Umbilical cord (tissue), 2 donors: ENCODE data around the gene BATF3. TPM values are rescaled to one million over a fixed set of nuclear protein-coding genes. Genes with fewer than 3 reads are reported as not detected.

Source experiments
- DNase-seq: peaks from one replicate; pipeline ENCODE4 v3.0.0-alpha.2; 2015; ENCODE audit warnings: low spot score
- total RNA-seq: library from RNA; depleted of rRNA; stranded (reverse); fragments of >200 nt; gene quantifications from one replicate; pipeline ENCODE4 v1.2.3, GENCODE V29; 2014; ENCODE audit warnings: low replicate concordance; ENCODE audit not compliant: insufficient read depth

Gene BATF3
- total RNA-seq, 1 donor from 2014 or later: 44.8 TPM

DNA sequence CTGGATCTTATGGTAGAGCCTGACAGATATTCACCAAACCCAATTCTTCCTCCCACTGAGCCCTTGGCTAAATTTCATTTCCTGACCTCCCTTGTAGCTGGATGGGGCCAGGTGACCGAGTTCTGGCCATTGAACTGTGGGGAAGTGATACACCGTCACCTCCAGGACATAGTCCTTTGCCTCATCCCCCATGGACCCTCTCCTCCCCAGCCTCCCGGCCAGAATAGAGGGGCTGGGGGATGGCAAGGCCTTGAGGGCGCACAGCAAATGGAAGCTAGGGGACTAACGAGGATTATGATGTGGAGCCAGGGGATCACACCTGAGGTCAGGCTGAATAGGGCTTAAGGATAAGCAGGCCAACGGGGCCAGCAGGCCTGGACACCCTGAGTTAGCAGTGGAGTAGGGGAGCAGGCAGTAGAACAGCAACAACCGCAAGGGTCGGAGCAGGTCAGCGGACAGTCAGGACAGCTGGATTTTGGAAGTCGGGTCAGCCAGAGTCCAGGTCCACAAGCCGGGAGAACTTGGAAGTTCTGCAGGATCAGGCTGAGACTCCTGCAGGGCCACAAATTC is 15.0 kb downstream of the BATF3 start:
- DNase-seq: no peak

GRCh38 chr1:212684076-212684475 is 15.6 kb downstream of the BATF3 start:
- no peak for DNase-seq

- DNase-seq: no peak
Measured at GRCh38 chr1:212683357-212683722, 16.3 kb downstream of the BATF3 start.

DNA sequence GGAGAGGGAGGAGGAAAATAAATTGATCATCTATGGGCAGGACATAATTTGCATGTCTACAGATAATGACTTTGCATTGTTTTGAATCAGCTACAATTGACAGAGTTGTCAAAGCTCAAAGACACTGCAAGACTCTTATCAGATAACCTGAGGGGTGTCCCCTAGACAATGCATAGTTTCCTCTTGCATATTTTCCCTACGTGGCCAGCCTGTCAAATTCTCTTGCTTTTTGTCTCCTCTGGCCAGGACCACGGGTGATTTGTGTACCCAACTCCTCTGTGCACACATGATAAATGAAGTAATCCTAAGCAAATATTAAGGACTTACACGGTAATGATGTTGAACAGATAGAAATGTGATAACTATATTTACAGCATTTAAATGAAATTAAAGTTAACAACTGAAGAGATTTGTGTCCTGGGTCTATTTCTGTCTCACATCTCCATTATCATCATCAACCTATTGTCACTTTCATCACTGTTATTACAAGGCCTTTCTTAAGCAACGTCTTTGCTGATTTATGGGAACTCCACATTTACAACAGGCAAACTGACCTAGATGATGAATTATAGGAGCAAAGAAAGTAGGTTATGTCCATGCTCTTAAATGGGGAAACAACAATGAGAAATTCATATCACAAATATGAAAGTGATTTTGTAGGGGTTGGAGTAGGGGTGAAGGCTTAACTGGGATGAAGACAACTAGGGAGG is 18.8 kb downstream of the BATF3 start:
- no peak for DNase-seq

GRCh38 chr1:212678456-212679410 is 20.9 kb downstream of the BATF3 start:
- no peak for DNase-seq

DNA sequence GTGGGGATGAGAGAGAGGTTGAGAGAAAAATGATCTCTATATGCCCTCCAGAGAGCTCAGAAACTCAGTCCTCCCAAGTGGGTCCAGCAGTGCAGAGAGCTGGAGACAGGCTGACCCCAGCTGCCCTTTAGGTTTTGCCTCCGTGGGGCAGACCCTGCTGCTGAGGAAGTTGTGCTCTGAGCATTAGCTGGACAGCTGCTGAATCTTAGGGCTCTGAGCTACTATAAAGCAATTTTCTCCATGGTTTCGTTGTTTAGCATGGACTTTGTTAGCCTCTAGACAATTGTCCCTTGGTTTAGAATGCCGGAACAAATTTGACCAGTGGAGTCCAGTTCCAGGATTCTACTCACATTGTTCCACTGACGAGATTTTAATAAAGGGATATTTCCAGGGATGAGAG is 22.1 kb downstream of the BATF3 start:
- DNase-seq: no peak

- DNase-seq: no peak
Measured at GRCh38 chr1:212677136-212677535, 22.5 kb downstream of the BATF3 start.

- no peak for DNase-seq
Measured at GRCh38 chr1:212675675-212676074, 24.0 kb downstream of the BATF3 start.

DNA sequence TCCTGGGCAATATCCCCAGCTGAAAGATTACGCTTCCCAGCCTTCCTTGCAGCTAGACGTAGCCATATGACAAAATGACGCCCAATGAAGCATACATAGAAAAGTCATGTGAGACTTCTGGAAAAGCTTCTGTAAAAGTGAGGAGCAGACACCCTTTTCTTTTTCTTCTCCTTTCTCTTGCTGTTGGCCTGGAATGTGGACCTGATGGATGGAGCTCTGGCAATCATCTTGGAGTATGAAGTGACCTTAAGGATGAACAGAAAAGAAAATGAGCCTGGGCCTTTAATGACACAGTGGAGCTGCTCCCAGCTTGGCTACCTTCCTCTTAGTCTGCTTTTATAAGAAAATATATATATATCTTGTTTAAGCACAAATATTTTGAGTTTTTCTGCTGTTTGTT is 24.8 kb downstream of the BATF3 start:
- no peak for DNase-seq

DNA sequence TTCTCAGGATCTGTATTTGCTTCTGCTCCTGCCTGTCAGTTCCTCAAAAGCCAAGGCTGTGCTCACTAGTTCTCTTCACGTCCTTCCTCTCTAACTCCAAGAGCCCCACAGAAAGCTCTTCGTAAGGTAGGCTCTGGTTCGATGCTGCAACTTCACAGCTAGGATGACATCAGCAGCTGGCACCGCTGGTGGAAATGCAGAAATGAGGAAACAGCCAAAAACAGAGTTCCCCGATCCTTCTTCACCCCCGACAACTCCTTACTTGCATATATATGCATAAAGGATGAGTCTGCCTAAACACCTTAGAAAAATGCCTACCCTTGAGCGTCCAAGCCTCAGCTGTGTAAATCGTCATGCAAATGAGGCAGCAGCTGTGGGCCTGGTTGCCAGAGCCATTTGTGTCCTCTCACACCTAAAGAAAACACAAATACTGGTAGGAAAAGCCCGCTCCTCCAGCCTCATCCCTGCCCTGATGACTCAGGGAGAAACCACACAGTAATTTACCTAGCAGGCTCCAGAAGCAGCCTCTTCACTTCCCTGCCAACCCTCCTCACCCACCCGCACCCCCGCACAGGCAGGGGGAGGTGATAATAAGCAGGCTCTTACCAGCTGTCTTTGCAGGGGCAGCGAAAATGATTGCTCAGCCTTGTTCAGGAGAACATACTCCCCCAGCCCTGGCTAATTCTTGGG is 28.2 kb downstream of the BATF3 start:
- DNase-seq: peak; percentile 62

- DNase-seq: no peak
Measured at GRCh38 chr1:212670882-212671281, 28.8 kb downstream of the BATF3 start.

- no peak for DNase-seq
Measured at GRCh38 chr1:212670301-212670700, 29.3 kb downstream of the BATF3 start.

DNA sequence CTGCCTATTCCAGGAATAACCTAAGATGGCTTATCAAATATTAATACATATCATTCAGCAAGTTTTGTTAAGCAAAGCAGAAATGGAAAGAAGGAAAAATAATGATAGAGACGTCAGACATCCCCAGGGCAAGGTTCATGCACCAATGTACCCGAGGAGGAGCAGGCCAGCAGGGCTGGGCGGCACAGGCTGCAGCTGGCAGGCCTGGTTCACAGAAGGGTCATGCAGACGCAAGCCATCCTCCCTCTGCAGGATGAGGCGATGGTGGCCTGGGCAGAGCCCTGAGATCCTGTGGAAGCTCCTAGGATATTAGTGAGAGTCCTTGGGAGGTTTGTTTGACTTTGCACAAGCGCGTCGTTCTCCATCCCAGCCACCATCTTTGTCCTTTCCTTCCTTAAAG is 30.0 kb downstream of the BATF3 start:
- no peak for DNase-seq

- DNase-seq: peak; percentile 15
Measured at GRCh38 chr1:212669102-212669501, 30.5 kb downstream of the BATF3 start.

GRCh38 chr1:212668477-212668876 is 31.2 kb downstream of the BATF3 start:
- no peak for DNase-seq

DNA sequence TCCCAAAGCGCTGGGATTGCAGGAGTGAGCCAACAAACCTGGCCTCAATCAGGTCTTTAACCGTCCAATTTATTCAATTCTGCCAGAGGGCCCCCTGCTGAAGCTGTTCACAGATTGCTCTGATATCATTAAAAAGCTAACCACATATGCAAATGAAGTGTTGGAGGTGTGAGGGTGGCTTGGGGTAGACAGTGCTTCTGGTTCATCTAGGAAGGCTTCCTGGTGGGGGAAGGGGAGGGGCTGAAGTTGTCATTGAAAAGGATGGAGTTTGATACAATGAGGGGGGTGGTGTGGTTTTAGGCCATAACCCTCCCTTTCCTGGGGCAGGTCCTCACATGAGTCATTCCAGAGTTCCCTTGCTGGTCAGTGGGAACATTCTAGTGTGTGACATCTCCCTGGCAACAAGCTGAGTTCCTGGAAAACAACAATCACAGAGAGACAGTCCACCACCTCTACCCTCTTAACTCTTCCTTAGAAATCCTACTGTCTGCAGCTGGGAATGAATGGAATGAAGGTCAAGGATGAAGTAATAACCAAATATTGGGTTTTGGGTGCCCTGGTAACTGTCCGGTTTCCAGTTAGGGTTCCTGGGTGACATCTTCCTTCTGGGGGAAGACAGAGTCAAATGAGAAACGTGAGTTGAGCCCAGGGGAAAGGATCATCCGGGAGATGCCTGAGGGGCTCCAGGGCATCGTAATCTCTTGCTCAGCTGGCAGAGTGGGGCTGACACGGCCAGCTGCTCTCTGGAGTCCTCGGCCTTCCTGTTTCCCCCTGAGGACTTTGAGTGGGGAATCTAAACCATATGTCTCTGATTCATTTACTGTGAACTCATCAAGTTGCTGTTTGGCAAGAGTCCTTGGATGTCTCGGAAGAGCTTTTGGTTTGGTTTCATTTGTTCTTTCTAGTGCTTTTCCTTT is 32.2 kb downstream of the BATF3 start:
- peak; percentile 91 for DNase-seq

DNA sequence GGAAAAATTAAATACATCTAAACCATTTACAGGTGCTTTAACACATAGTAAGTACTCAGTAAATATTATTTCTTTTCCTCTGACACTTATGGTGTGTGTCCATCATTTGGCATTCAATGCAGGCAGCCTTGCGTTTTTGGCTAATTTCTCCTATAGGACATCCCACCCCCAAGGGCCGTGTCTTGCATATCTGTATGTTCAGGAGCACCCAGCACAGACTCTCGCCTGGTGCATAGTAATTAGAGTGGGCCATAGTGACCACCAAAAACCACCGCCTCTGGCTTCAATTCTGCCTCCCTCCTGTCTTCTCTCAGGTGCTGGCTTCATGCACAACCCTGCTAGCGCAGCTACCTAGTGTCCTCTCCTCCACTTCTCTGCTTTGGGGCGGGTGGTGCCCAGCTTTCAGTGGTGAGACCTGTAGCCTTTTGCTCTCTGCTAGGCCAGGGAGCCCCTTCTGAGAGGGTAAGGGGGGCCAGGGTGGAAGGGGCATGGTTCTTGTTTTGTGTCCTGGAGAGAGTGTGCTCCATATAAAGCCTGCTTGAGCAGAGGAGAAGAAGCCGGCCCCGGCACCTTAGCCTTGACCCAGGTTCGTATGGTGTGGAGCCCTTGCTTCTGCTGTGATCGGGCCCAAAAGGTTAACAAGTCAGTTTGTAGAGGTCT is 33.4 kb downstream of the BATF3 start:
- no peak for DNase-seq

DNA sequence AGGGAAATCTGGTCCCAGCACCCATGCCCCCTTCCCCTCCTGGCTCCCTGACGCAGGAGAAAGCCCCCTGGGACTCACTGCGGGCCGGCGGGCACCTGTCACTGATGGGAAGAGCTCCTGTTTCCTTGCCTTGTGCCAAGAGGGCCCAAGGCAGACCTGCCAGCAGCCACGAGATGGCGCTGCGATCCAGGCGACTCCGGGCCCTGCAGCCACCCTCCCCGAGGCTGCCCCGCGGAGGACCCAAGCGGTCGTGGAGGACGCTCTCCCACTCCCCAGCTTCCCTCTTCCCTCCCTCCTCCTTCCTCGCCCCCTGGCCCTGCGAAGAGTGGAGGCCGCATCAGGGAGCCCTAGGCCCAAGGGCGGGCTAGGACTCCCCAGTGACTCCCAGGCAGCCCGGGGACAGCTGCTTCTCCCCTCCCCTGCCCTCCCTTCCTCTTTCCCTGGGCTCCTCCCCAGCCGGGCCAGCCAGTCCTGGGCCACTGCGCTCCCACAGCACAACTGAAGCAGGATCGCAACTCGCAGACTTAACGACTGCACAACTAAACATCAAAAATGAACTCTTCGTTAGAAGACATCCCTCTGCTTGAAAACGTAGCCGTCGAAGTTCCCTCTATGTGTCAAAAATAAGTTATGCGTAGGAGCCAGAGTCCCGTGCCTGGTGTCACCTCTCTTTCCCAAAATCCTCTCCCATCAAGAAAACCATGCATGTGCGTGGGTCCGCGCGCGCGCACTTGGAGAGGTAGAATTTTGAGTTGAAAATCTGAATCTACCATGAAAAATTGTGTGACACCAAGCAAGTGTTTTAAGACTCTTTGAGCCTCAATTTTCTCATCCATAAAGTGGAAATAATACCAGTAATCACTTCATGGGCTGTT is 34.2 kb downstream of the BATF3 start:
- DNase-seq: peak; percentile 83
